ENCODE data around the gene DCAF7. TPM values are rescaled to one million over a fixed set of nuclear protein-coding genes. Genes with fewer than 3 reads are reported as not detected.

DCAF7 gene
- total and polyA plus RNA-seq, 2 donors from 2014 or later, result 19.9 to 81.0 TPM

DNA sequence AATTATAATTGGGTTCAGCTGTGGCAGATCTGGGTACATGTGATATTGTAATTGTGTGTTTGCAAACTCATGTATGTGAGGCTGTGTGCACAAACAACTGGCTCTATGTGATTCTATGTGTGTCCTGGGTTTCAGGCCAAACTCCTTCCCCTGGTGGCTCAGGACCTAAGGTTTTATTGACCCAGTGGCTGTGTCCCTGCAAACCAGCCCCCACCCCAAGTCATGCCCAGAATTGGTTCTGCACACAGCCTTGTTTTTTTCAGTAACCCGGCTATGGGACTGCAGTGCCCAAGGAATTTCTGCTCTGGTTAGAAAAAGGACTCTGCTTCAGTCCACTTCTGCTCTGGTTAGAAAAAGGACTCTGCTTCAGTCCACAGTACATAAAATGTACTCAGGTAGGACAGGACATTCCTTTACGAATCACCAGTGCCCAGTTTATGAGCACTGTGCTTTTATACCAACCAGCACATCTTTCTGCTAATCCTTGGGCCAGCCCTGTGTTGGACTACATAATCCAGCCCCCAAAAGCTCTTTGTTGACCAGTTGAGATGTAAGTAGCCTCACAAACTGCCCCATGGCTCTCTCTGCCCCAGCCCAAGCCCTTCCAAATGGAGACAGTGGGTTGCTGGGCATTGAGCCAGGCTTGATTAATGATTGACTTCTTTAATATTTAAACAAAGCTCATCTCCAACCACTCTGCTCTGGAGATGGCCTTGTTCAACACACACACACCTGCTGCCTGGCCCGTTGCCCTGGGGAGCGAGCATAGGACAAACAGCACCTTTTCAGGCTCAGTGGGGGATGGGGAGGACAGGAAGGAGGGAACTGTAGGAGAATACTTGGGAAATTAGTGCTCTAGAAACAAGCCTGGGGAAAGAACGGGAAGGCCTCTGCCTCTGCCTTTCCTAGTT is 30.1 kb upstream of the DCAF7 start:
- H3K27ac ChIP-seq (ENCODE audit: low read depth in 2 of 2, low read length in 2 of 2), result peak overlapping the region; percentile 83 to 85
- DNase-seq, result peak in 4 of 5 donors; percentile 64 to 83 (median 67)
- H3K36me3 ChIP-seq (ENCODE audit: control insufficient read depth in 2 of 3, insufficient read depth in 3 of 3, low read length in 3 of 3), result no peaks in the 10 kb centered on the region
- no peaks in the 10 kb centered on the region for H3K9me3 ChIP-seq (ENCODE audit: control insufficient read depth in 2 of 3, insufficient read depth in 1 of 3, low read length in 3 of 3)
- H3K9ac ChIP-seq (ENCODE audit: low read length in 3 of 3), result no peak overlapping the region
- peaks cover 0 to 38% (median 22%) of the 10 kb centered on the region in 3 donors for H3K4me1 ChIP-seq (ENCODE audit: control insufficient read depth in 2 of 3, insufficient read depth in 2 of 3, low read depth in 1 of 3, low read length in 3 of 3)
- peak overlapping the region in 1 of 3 donors; percentile 25 for H3K4me3 ChIP-seq (ENCODE audit: low read length in 3 of 3)
- intact Hi-C loops (cut with DNase I), result no loop called here
- no peaks in the 10 kb centered on the region for H3K27me3 ChIP-seq (ENCODE audit: control insufficient read depth, insufficient read depth, low read length)
- FAIRE-seq, result no peak
- TF ChIP-seq CTCF (IDR thresholded peaks at IDR 0.05; ENCODE audit: borderline replicate concordance, extremely low read depth, insufficient read depth), result no peak

DNA sequence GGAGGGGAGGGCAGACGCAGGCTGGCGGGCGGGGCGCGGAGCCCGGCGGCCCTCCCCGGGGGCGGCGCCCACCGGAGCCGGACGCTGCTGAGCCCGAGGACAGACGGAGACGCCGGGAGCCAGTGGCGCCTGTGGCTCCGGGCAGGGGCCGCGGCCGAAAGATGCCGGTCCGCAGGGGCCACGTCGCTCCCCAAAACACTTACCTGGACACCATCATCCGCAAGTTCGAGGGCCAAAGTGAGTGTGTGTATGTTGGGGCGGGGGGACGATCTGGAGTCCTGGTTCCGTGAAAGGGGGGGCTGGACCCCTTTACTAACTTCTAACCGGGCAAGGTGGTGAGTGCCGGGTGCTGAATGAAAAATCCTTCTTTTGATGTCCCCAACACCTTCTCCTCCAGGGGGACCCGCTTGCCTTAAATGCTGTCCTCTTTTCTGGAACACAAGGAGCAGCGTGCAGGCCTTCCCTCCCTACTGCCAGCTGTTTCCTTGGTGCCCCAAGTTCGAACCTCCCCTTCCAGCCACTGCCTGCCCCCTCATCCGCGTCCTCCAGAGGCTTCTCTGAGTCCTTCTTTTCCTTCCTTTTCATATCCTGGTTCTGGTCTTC is 26.9 kb upstream of the DCAF7 start, which contains the start of gene KCNH6:
KCNH6 (plus strand) TSS at position 106 of the 603 bp plus-strand sequence; CDS start at position 162, 56 bp downstream.
- DNase-seq, result peak in 1 of 5 donors; percentile 28
- Histone ChIP-seq H3K27me3 (ENCODE audit: control insufficient read depth, insufficient read depth, low read length) (no peaks in the 10 kb centered on the region), H3K27ac (ENCODE audit: low read depth in 2 of 2, low read length in 2 of 2) (no peak within 1 kb of the TSS), H3K9ac (ENCODE audit: low read length in 3 of 3) (peak within 1 kb of the TSS in 1 of 3 donors; percentile 12), H3K4me3 (ENCODE audit: low read length in 3 of 3) (peak within 1 kb of the TSS in 2 of 3 donors; percentile 55 to 59), H3K4me1 (ENCODE audit: control insufficient read depth in 2 of 3, insufficient read depth in 2 of 3, low read depth in 1 of 3, low read length in 3 of 3) (peaks cover 0 to 23% (median 22%) of the 10 kb centered on the region in 3 donors), H3K9me3 (ENCODE audit: control insufficient read depth in 2 of 3, insufficient read depth in 1 of 3, low read length in 3 of 3) (no peaks in the 10 kb centered on the region), H3K36me3 (ENCODE audit: control insufficient read depth in 2 of 3, insufficient read depth in 3 of 3, low read length in 3 of 3) (no peaks in the 10 kb centered on the region)
- intact Hi-C loops (cut with DNase I), result no loop called here
- no peak for TF ChIP-seq CTCF (IDR thresholded peaks at IDR 0.05; ENCODE audit: borderline replicate concordance, extremely low read depth, insufficient read depth)
- FAIRE-seq, result no peak

DNA sequence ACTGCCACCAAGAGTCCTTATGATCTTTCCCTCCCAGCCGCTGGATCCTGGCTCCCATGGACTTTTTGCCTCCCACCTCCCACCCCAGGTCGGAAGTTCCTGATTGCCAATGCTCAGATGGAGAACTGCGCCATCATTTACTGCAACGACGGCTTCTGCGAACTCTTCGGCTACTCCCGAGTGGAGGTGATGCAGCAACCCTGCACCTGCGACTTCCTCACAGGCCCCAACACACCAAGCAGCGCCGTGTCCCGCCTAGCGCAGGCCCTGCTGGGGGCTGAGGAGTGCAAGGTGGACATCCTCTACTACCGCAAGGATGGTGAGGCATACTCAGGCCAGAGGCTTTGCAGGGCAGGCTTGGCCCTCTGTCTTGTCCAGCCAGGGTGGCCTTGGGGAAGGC is 26.2 kb upstream of the DCAF7 start:
- TF ChIP-seq CTCF (IDR thresholded peaks at IDR 0.05; ENCODE audit: borderline replicate concordance, extremely low read depth, insufficient read depth), result no peak
- intact Hi-C loops (cut with DNase I), result no loop called here
- H3K9me3 ChIP-seq (ENCODE audit: control insufficient read depth in 2 of 3, insufficient read depth in 1 of 3, low read length in 3 of 3), result no peaks in the 10 kb centered on the region
- H3K27ac ChIP-seq (ENCODE audit: low read depth in 2 of 2, low read length in 2 of 2), result no peak overlapping the region
- H3K4me3 ChIP-seq (ENCODE audit: low read length in 3 of 3), result peak overlapping the region in 2 of 3 donors; percentile 55 to 59
- H3K27me3 ChIP-seq (ENCODE audit: control insufficient read depth, insufficient read depth, low read length), result no peaks in the 10 kb centered on the region
- peaks cover 0 to 16% (median 16%) of the 10 kb centered on the region in 3 donors for H3K4me1 ChIP-seq (ENCODE audit: control insufficient read depth in 2 of 3, insufficient read depth in 2 of 3, low read depth in 1 of 3, low read length in 3 of 3)
- no peak for FAIRE-seq
- H3K36me3 ChIP-seq (ENCODE audit: control insufficient read depth in 2 of 3, insufficient read depth in 3 of 3, low read length in 3 of 3), result no peaks in the 10 kb centered on the region
- DNase-seq, result no peak
- no peak overlapping the region for H3K9ac ChIP-seq (ENCODE audit: low read length in 3 of 3)

Data from kidney (tissue), 14 donors.